Mesendoderm (in vitro differentiated cells): ENCODE data around the gene NME7.
A peak's percentile ranks its signal among the peaks of the same experiment; 100 is the strongest.

Experiments
- DNase-seq: peaks from one replicate; pipeline ENCODE4 v3.0.0; 2013
- H2AK5ac ChIP-seq: 2 replicates; pipeline ENCODE4 v1.6.1; 2013; ENCODE audit warnings: low read length, inconsistent platforms
- H2BK120ac ChIP-seq: 2 replicates; pipeline ENCODE4 v1.6.1; 2013; ENCODE audit warnings: low read depth, mild to moderate bottlenecking, low read length, moderate library complexity, mixed read lengths
- H2BK15ac ChIP-seq: replicated peaks from 2 replicates; pipeline ENCODE4 v1.6.1; 2013; ENCODE audit warnings: low read depth, mild to moderate bottlenecking, moderate library complexity
- H2BK5ac ChIP-seq: 2 replicates; pipeline ENCODE4 v1.6.1; 2013; ENCODE audit warnings: low read length, inconsistent platforms
- H3K18ac ChIP-seq: 2 replicates; pipeline ENCODE4 v1.6.1; 2013; ENCODE audit warnings: mild to moderate bottlenecking, low read length, mixed read lengths
- H3K23ac ChIP-seq: one replicate; pipeline ENCODE4 v1.6.1; 2013; ENCODE audit warnings: low read length
- H3K27ac ChIP-seq: 2 replicates; pipeline ENCODE4 v1.5.1; 2013; ENCODE audit warnings: low read depth, mild to moderate bottlenecking, inconsistent platforms, low read length, moderate library complexity
- H3K27me3 ChIP-seq: 2 replicates; pipeline ENCODE4 v1.6.1; 2013; ENCODE audit warnings: low read length, control low read depth, mild to moderate bottlenecking, inconsistent platforms; ENCODE audit not compliant: insufficient read depth, poor library complexity
- H3K36me3 ChIP-seq: 2 replicates; pipeline ENCODE4 v1.6.1; 2013; ENCODE audit warnings: low read length, inconsistent platforms; ENCODE audit not compliant: control insufficient read depth, insufficient read depth
- H3K4ac ChIP-seq: one replicate; pipeline ENCODE4 v1.6.1; 2013; ENCODE audit warnings: low read depth, mild to moderate bottlenecking, low read length, moderate library complexity
- H3K4me1 ChIP-seq: 2 replicates; pipeline ENCODE4 v1.6.1; 2013; ENCODE audit warnings: low read depth, low read length, inconsistent platforms; ENCODE audit not compliant: control insufficient read depth
- H3K4me2 ChIP-seq: 2 replicates; pipeline ENCODE4 v1.6.1; 2013; ENCODE audit warnings: low read length
- H3K4me3 ChIP-seq: 2 replicates; pipeline ENCODE4 v1.5.1; 2013; ENCODE audit warnings: mild to moderate bottlenecking, low read length
- H3K56ac ChIP-seq: one replicate; pipeline ENCODE4 v1.6.1; 2013; ENCODE audit warnings: low read length
- H3K79me1 ChIP-seq: 2 replicates; pipeline ENCODE4 v1.6.1; 2013; ENCODE audit warnings: low read length, inconsistent platforms
- H3K79me2 ChIP-seq: 2 replicates; pipeline ENCODE4 v1.6.1; 2013; ENCODE audit warnings: mild to moderate bottlenecking, low read length; ENCODE audit not compliant: control insufficient read depth, insufficient read depth
- H3K9ac ChIP-seq: 2 replicates; pipeline ENCODE4 v1.6.1; 2013; ENCODE audit warnings: low read length, inconsistent platforms
- H4K5ac ChIP-seq: one replicate; pipeline ENCODE4 v1.6.1; 2013; ENCODE audit warnings: low read length
- H4K8ac ChIP-seq: one replicate; pipeline ENCODE4 v1.6.1; 2013; ENCODE audit warnings: low read depth, mild to moderate bottlenecking, control low read depth, low read length, moderate library complexity
- WGBS: extraction: QIAGEN DNeasy Blood & Tissue Kit; methylation state at CpG from one replicate; pipeline ENCODE4 v1.1.7; 2013; ENCODE audit warnings: low lambda C conversion rate, missing lambda C conversion rate; ENCODE audit not compliant: insufficient coverage; ENCODE audit errors: extremely low coverage; 5-methylcytosine and 5-hydroxymethylcytosine counted together

Gene NME7

GRCh38 chr1:169392406-169392805 lies 24.8 kb upstream of the NME7 start:
- WGBS = no CpG with 5 or more reads among the region's 1 CpG
- H3K23ac ChIP-seq = no peak overlapping the region
- H3K27me3 ChIP-seq = no peaks in the 10 kb centered on the region
- no peak overlapping the region for H4K8ac ChIP-seq
- no peaks in the 10 kb centered on the region for H3K79me2 ChIP-seq
- peaks cover 2% of the 10 kb centered on the region for H3K36me3 ChIP-seq
- H3K4me1 ChIP-seq = no peaks in the 10 kb centered on the region
- no peak overlapping the region for H4K5ac ChIP-seq
- peak; percentile 83 for DNase-seq
- no peak overlapping the region for H2BK5ac ChIP-seq
- no peak overlapping the region for H3K4ac ChIP-seq
- no peaks in the 10 kb centered on the region for H3K79me1 ChIP-seq
- H2AK5ac ChIP-seq = no peak overlapping the region
- no peak overlapping the region for H3K18ac ChIP-seq
- no peak overlapping the region for H3K4me3 ChIP-seq
- no peak overlapping the region for H2BK120ac ChIP-seq
- H3K56ac ChIP-seq = no peak overlapping the region
- H3K27ac ChIP-seq = no peak overlapping the region
- H3K9ac ChIP-seq = no peak overlapping the region
- H3K4me2 ChIP-seq = no peak overlapping the region
- H2BK15ac ChIP-seq = no peak overlapping the region

- H3K18ac ChIP-seq = no peak overlapping the region
- no peaks in the 10 kb centered on the region for H3K79me1 ChIP-seq
- H4K5ac ChIP-seq = no peak overlapping the region
- no peak overlapping the region for H2AK5ac ChIP-seq
- H2BK120ac ChIP-seq = no peak overlapping the region
- no peaks in the 10 kb centered on the region for H3K27me3 ChIP-seq
- no peak overlapping the region for H3K27ac ChIP-seq
- no peak overlapping the region for H3K4me3 ChIP-seq
- no peaks in the 10 kb centered on the region for H3K79me2 ChIP-seq
- no peak overlapping the region for H2BK5ac ChIP-seq
- H3K4me1 ChIP-seq = no peaks in the 10 kb centered on the region
- H4K8ac ChIP-seq = no peak overlapping the region
- no peak overlapping the region for H2BK15ac ChIP-seq
- no peak overlapping the region for H3K9ac ChIP-seq
- no peak overlapping the region for H3K4ac ChIP-seq
- peaks cover 2% of the 10 kb centered on the region for H3K36me3 ChIP-seq
- no peak overlapping the region for H3K56ac ChIP-seq
- no peak for DNase-seq
- no peak overlapping the region for H3K4me2 ChIP-seq
- H3K23ac ChIP-seq = no peak overlapping the region
These were observed 22.7 kb upstream of the NME7 start for GRCh38 chr1:169390303-169390702.

- Histone ChIP-seq H3K4ac (no peak overlapping the region), H3K4me2 (no peak overlapping the region), H3K56ac (no peak overlapping the region), H2BK5ac (no peak overlapping the region), H4K5ac (no peak overlapping the region), H3K4me1 (no peaks in the 10 kb centered on the region), H3K23ac (no peak overlapping the region), H3K27me3 (no peaks in the 10 kb centered on the region), H2BK15ac (no peak overlapping the region), H3K79me1 (no peaks in the 10 kb centered on the region), H3K4me3 (no peak overlapping the region), H3K9ac (no peak overlapping the region), H3K79me2 (no peaks in the 10 kb centered on the region), H3K18ac (no peak overlapping the region), H2AK5ac (no peak overlapping the region), H3K27ac (no peak overlapping the region), H2BK120ac (no peak overlapping the region), H4K8ac (no peak overlapping the region), H3K36me3 (peaks cover 2% of the 10 kb centered on the region)
- no peak for DNase-seq
These were observed 19.8 kb upstream of the NME7 start for GRCh38 chr1:169387399-169387798.

- Histone ChIP-seq H3K79me1 (no peaks in the 10 kb centered on the region), H4K5ac (no peak overlapping the region), H3K36me3 (no peaks in the 10 kb centered on the region), H3K9ac (no peak overlapping the region), H2BK15ac (no peak overlapping the region), H3K4me1 (no peaks in the 10 kb centered on the region), H3K79me2 (no peaks in the 10 kb centered on the region), H2AK5ac (no peak overlapping the region), H3K4me3 (no peak overlapping the region), H3K4me2 (no peak overlapping the region), H3K18ac (no peak overlapping the region), H3K23ac (no peak overlapping the region), H3K4ac (no peak overlapping the region), H4K8ac (no peak overlapping the region), H2BK120ac (no peak overlapping the region), H2BK5ac (no peak overlapping the region), H3K56ac (no peak overlapping the region), H3K27me3 (no peaks in the 10 kb centered on the region), H3K27ac (no peak overlapping the region)
- DNase-seq = no peak
- no CpG with 5 or more reads among the region's 4 CpGs for WGBS
These were observed 15.9 kb upstream of the NME7 start for GRCh38 chr1:169383449-169383848.

GRCh38 chr1:169381162-169381561 lies 13.6 kb upstream of the NME7 start:
- no peak overlapping the region for H3K56ac ChIP-seq
- H3K4me3 ChIP-seq = no peak overlapping the region

GRCh38 chr1:169371404-169371803 lies 3.8 kb upstream of the NME7 start:
- Histone ChIP-seq H3K4ac (no peak overlapping the region), H3K4me3 (no peak overlapping the region), H3K4me1 (no peaks in the 10 kb centered on the region), H3K56ac (no peak overlapping the region), H2BK5ac (no peak overlapping the region), H3K79me1 (peaks cover 2% of the 10 kb centered on the region), H3K4me2 (no peak overlapping the region), H3K27ac (no peak overlapping the region), H2AK5ac (no peak overlapping the region), H3K79me2 (peaks cover 2% of the 10 kb centered on the region), H3K18ac (no peak overlapping the region), H2BK15ac (no peak overlapping the region), H3K23ac (no peak overlapping the region), H3K36me3 (no peaks in the 10 kb centered on the region), H3K9ac (no peak overlapping the region), H2BK120ac (no peak overlapping the region), H4K5ac (no peak overlapping the region), H4K8ac (no peak overlapping the region), H3K27me3 (no peaks in the 10 kb centered on the region)
- no CpG with 5 or more reads among the region's 1 CpG for WGBS
- DNase-seq = no peak

More at GRCh38 chr1:169381162-169381561, 13.6 kb upstream of the NME7 start:
- H3K36me3 ChIP-seq = no peaks in the 10 kb centered on the region
- H2BK5ac ChIP-seq = no peak overlapping the region
- H3K4me2 ChIP-seq = no peak overlapping the region
- DNase-seq = no peak
- no peak overlapping the region for H3K9ac ChIP-seq
- no peaks in the 10 kb centered on the region for H3K79me2 ChIP-seq
- H3K4me1 ChIP-seq = no peaks in the 10 kb centered on the region
- H2BK15ac ChIP-seq = no peak overlapping the region
- no peak overlapping the region for H3K23ac ChIP-seq
- H4K8ac ChIP-seq = no peak overlapping the region
- H3K18ac ChIP-seq = no peak overlapping the region
- H3K4ac ChIP-seq = no peak overlapping the region
- no peaks in the 10 kb centered on the region for H3K27me3 ChIP-seq
- no peak overlapping the region for H3K27ac ChIP-seq
- no peaks in the 10 kb centered on the region for H3K79me1 ChIP-seq
- H4K5ac ChIP-seq = no peak overlapping the region
- H2AK5ac ChIP-seq = no peak overlapping the region
- H2BK120ac ChIP-seq = no peak overlapping the region
